Measurements from ENCODE around the gene TPPP.

The TPPP gene

GRCh38 chr5:669111-669841 is 23.9 kb downstream of the TPPP start:
- TF ChIP-seq, protein P1, sequence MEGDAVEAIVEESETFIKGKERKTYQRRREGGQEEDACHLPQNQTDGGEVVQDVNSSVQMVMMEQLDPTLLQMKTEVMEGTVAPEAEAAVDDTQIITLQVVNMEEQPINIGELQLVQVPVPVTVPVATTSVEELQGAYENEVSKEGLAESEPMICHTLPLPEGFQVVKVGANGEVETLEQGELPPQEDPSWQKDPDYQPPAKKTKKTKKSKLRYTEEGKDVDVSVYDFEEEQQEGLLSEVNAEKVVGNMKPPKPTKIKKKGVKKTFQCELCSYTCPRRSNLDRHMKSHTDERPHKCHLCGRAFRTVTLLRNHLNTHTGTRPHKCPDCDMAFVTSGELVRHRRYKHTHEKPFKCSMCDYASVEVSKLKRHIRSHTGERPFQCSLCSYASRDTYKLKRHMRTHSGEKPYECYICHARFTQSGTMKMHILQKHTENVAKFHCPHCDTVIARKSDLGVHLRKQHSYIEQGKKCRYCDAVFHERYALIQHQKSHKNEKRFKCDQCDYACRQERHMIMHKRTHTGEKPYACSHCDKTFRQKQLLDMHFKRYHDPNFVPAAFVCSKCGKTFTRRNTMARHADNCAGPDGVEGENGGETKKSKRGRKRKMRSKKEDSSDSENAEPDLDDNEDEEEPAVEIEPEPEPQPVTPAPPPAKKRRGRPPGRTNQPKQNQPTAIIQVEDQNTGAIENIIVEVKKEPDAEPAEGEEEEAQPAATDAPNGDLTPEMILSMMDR (conservative IDR thresholded peaks at IDR 0.05; ENCODE audit: low read length) = peak; percentile 74
- TF ChIP-seq EZH2phosphoT487 (IDR thresholded peaks at IDR 0.05; ENCODE audit: borderline replicate concordance) = no peak
- Histone ChIP-seq H3K4me2 (ENCODE audit: low read depth, low read length, poor library complexity, severe bottlenecking) (no peak overlapping the region), H3K4me3 (ENCODE audit: low read length, poor library complexity, severe bottlenecking) (no peak overlapping the region), H3K79me2 (ENCODE audit: insufficient read depth, low read length) (no peaks in the 10 kb centered on the region), H3K27me3 (ENCODE audit: insufficient read depth, low read length, poor library complexity, severe bottlenecking) (no peaks in the 10 kb centered on the region), H3K9me2 (replicated peaks; ENCODE audit: low read depth, low read length) (no peaks in the 10 kb centered on the region), H3K9ac (ENCODE audit: low read depth, low read length, poor library complexity, severe bottlenecking) (no peak overlapping the region), H3F3A (ENCODE audit: low read depth) (peaks cover 4% of the 10 kb centered on the region; the same call in 1 of the 2 replicates), H2AFZ (ENCODE audit: low read length) (no peak overlapping the region), H3K36me3 (ENCODE audit: insufficient read depth, low read length) (peaks cover 28% of the 10 kb centered on the region; the same call in 1 of the 2 replicates), H4K20me1 (ENCODE audit: insufficient read depth, low read length, poor library complexity, severe bottlenecking) (no peaks in the 10 kb centered on the region), H3K4me1 (ENCODE audit: insufficient read depth, low read length, poor library complexity, severe bottlenecking) (no peaks in the 10 kb centered on the region), H3K9me3 (ENCODE audit: insufficient read depth, low read depth, low read length) (no peaks in the 10 kb centered on the region)

GRCh38 chr5:668283-668995 is 24.7 kb downstream of the TPPP start:
- TF ChIP-seq EZH2phosphoT487 (IDR thresholded peaks at IDR 0.05; ENCODE audit: borderline replicate concordance) = no peak
- TF ChIP-seq, protein P1 (conservative IDR thresholded peaks at IDR 0.05; ENCODE audit: low read length) = no peak
- Histone ChIP-seq H3F3A (ENCODE audit: low read depth) (peaks cover 4% of the 10 kb centered on the region; the same call in 1 of the 2 replicates), H2AFZ (ENCODE audit: low read length) (no peak overlapping the region), H3K9me2 (replicated peaks; ENCODE audit: low read depth, low read length) (no peaks in the 10 kb centered on the region), H3K4me2 (ENCODE audit: low read depth, low read length, poor library complexity, severe bottlenecking) (no peak overlapping the region), H3K4me3 (ENCODE audit: low read length, poor library complexity, severe bottlenecking) (no peak overlapping the region), H3K9me3 (ENCODE audit: insufficient read depth, low read depth, low read length) (no peaks in the 10 kb centered on the region), H4K20me1 (ENCODE audit: insufficient read depth, low read length, poor library complexity, severe bottlenecking) (no peaks in the 10 kb centered on the region), H3K79me2 (ENCODE audit: insufficient read depth, low read length) (no peaks in the 10 kb centered on the region), H3K36me3 (ENCODE audit: insufficient read depth, low read length) (peaks cover 28% of the 10 kb centered on the region; the same call in 1 of the 2 replicates), H3K9ac (ENCODE audit: low read depth, low read length, poor library complexity, severe bottlenecking) (no peak overlapping the region), H3K27me3 (ENCODE audit: insufficient read depth, low read length, poor library complexity, severe bottlenecking) (no peaks in the 10 kb centered on the region), H3K4me1 (ENCODE audit: insufficient read depth, low read length, poor library complexity, severe bottlenecking) (no peaks in the 10 kb centered on the region)

GRCh38 chr5:666816-667498 is 26.2 kb downstream of the TPPP start:
- Histone ChIP-seq H3K9me2 (replicated peaks; ENCODE audit: low read depth, low read length) (no peaks in the 10 kb centered on the region), H2AFZ (ENCODE audit: low read length) (no peak overlapping the region), H3K27me3 (ENCODE audit: insufficient read depth, low read length, poor library complexity, severe bottlenecking) (no peaks in the 10 kb centered on the region), H3K9ac (ENCODE audit: low read depth, low read length, poor library complexity, severe bottlenecking) (no peak overlapping the region), H3K4me3 (ENCODE audit: low read length, poor library complexity, severe bottlenecking) (no peak overlapping the region), H3K4me2 (ENCODE audit: low read depth, low read length, poor library complexity, severe bottlenecking) (no peak overlapping the region), H3K9me3 (ENCODE audit: insufficient read depth, low read depth, low read length) (no peaks in the 10 kb centered on the region), H3K4me1 (ENCODE audit: insufficient read depth, low read length, poor library complexity, severe bottlenecking) (no peaks in the 10 kb centered on the region), H4K20me1 (ENCODE audit: insufficient read depth, low read length, poor library complexity, severe bottlenecking) (no peaks in the 10 kb centered on the region), H3F3A (ENCODE audit: low read depth) (peaks cover 4% of the 10 kb centered on the region; the same call in 1 of the 2 replicates), H3K36me3 (ENCODE audit: insufficient read depth, low read length) (peaks cover 28% of the 10 kb centered on the region; the same call in 1 of the 2 replicates), H3K79me2 (ENCODE audit: insufficient read depth, low read length) (no peaks in the 10 kb centered on the region)
- TF ChIP-seq EZH2phosphoT487 (IDR thresholded peaks at IDR 0.05; ENCODE audit: borderline replicate concordance) = no peak
- TF ChIP-seq, protein P1 (conservative IDR thresholded peaks at IDR 0.05; ENCODE audit: low read length) = no peak

Measured in Loucy (cell line).